Activated CD8-positive, alpha-beta memory T cell treated with anti-CD3 and anti-CD28 coated beads for 4 hours (primary cell): ENCODE results near the gene BRCA1.
A peak's percentile ranks its signal among the peaks of the same experiment; 100 is the strongest.

Source experiments
- DNase-seq, 2 donors: peaks; one replicate each; pipeline ENCODE4 v3.0.0-alpha.2; 2020; ENCODE audit warnings: low read depth in 2 of 2

BRCA1 gene

DNA sequence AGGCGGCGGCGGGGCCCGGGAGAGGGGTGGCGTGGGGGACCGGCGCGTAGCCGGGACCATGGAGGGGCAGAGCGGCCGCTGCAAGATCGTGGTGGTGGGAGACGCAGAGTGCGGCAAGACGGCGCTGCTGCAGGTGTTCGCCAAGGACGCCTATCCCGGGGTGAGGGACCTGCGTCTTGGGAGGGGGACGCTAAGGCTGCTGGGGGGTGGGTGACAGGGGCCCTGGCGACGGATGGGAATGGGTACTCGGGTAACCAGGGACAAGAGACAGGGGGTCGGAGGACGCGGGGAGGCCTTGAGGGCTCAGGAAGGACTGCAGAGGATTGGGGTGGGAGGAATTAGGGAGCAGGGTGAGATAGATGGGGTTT lies 99.9 kb downstream of the BRCA1 start:
- no peak for DNase-seq

DNA sequence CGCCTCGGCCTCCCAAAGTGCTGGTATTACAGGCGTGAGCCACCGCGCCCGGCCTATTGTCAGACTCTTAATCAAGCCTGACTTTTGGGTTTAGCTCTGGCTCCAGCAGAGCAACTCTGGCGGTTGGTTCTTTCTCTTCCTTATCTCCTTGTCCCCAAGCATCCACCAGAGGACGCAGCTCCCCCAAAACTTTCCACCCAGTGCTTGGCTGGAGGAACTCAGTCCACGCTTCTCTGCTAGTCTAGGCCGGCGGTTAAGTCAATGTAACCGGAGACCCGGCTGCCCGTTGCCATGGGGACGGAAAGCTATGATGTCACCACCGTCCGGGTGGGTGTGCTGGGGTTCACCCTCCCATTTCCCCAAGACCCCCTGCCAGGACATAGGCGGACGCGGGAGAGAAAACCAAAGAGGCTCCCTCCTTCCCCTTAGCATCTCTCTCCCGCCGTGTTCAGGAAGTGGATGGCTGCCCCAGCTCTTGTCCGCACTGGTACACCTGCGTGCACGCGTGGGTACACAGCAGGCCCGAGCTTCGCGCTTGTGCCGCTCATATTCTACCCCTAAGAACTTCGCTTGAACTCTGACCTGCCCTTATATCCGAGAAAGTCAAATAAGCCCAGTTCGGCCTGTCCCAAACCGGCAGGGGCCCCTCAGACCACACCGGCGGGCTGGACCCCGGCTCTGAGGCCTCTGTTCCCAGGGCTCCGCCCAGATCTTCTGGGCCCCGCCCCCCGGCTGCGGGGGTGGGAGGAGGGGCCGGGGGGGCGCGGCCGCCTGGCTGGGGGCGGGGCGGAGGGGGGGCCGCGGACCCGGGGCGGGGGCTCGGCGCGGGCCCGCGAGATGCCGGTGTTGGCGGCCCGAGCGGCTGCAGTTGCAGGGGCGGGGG lies 100.5 kb downstream of the BRCA1 start, which contains the start of gene RND2:
RND2 (plus strand) TSS at position 825 of the 883 bp plus-strand sequence. CDS start 117 bp downstream, outside the sequence.
- DNase-seq, result peak; percentile 68 to 69

DNA sequence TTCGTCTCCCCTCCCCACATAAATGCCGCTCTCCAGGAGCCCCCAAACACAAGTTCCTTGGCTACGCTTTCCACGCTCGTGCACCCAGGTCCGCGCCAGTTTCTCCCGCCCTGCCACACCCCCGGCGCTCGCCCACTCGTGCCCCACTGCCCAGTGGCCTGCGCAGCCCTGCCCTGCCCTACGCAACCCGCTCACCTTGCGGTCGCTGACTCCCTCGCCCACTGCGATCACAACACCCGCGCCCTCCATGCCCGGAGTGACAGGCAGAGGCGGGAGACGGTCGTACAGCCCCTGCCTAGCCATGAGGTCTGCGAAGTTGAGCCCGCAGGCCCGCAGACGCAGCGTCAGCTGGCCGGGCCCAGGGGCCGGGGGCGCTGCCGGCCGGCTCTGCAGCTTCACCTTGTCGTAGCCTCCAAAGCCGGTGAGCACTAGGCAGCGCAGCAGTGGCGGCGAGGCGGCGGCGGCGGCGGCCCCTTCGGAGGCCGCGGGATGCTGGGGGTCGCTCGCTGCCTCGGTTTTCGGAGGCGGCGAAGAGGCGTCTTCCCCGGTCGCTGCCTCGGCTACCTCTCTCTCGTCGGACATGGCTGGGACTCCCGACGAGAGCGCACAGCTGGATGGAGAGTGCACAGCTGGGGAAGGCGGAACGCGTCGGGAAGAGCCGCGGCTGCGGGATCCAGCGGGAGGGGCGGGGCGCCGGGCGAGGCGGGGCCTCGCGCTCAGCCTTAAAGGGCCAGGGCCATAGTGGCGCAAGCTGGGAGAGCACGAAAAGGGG lies 103.2 kb downstream of the BRCA1 start, which contains the start of gene VAT1:
VAT1 (minus strand) TSS at position 645 of the 772 bp plus-strand sequence; CDS start at position 582, 63 bp downstream.
- peak in 1 of 2 donors; percentile 35 for DNase-seq

DNA sequence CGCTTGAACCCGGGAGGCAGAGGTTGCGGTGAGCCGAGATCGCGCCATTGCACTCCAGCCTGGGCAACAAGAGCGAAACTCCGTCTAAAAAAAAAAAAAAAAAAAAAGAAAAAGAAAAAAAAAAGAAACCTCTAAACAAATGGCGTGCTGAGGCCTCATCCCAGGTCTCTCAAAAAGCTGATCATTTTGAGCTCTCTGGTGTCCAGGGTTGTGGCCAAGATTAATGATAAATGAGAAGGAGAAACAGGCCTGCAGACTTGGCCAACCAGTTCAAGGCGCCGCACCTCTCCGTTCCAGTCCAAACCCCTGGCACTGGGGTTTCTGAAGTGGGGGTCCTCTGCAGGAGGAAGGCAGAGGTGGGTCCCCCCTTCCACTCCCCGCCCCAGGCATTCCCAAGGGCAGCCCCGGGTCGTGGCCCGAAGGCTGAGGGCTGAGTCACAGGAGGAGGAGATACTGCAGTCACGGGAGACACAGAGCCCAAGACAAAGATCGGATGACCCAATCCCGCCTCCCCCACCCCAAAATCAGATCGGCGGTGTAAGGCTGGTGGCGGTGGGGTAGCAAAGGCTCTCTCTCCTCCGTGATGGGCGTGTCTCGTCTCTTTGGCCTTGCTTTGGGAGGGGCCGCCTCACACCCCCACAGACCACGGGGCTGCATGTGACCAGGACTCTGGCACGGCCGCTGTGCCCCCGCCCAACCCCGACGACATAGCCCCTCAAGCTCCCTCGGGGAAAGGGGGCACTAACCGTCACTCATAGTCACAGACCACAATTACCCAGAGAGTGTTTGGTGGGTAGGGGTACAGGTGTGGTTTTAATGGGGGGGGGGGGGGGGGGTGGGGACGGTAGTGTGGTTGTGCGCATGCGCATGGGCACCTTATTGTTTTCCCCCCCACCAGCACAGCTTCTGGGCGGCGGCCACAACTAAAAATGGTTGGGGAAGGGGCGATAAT lies 104.1 kb downstream of the BRCA1 start:
- DNase-seq, result no peak

DNA sequence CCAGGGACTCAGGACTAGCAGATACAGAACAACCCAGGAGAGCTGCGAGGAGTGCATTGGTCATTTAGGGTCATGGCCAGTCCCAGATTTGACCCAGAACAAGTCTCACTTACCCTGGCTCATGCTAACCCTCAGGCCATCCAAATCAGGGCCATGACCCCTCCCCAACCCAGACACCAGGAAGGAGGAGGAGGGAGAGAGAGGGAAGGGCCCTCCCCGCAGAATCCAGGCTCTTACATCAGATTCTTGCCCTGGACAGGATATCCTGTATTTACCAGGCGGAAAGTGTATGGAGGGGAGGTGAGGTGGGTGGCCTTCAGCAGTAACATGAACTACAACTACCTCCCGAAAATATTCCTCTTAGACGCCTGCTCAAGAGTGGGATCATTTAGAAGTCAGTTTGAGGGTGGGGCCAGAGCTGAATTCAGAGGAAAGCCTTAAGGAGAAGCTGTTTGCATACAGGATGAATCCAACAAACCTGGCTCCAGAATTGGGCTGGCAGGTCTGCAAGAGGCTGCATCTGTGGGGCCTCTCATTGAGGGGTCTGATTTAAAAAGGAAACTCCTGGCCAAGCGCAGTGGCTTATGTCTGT lies 105.0 kb downstream of the BRCA1 start:
- no peak for DNase-seq

DNA sequence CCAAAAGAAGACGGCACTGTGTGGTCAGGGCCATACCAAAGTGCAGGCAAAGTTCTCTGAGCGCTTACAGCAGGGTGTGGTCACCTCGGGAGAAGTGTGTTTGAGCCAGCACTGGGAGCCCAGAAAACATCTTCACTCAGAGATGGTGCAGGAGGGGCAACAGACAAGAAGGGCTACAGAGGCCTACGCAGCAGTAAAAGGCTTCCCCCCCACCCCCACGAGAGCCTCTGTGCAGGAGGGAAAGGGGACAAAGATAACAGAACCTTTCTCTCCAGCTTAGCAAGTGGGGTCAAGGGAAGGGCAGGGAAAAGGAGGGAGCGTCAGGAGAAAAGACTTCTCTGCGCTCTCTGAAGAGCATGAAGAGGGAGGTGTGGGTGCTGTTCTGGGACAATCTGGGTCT lies 105.7 kb downstream of the BRCA1 start:
- DNase-seq, result no peak

DNA sequence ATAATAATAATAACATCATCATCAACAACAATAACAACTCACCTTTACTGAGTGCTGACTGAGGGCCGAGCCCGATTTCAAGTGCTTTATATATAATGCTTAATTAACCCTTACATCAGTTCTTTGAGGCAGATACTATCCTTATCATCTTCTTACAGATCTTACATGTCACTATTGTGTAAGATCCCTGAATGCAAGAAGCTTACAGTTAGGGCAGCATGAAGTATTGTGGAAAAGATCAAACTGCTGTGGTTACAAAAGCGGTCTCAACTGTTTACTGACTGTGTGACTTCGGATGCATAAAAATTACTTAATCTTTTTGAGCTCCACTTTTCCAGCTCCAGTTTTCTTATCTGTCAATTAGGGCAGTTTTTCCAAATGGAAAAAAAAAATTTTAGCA lies 106.2 kb downstream of the BRCA1 start:
- no peak for DNase-seq

DNA sequence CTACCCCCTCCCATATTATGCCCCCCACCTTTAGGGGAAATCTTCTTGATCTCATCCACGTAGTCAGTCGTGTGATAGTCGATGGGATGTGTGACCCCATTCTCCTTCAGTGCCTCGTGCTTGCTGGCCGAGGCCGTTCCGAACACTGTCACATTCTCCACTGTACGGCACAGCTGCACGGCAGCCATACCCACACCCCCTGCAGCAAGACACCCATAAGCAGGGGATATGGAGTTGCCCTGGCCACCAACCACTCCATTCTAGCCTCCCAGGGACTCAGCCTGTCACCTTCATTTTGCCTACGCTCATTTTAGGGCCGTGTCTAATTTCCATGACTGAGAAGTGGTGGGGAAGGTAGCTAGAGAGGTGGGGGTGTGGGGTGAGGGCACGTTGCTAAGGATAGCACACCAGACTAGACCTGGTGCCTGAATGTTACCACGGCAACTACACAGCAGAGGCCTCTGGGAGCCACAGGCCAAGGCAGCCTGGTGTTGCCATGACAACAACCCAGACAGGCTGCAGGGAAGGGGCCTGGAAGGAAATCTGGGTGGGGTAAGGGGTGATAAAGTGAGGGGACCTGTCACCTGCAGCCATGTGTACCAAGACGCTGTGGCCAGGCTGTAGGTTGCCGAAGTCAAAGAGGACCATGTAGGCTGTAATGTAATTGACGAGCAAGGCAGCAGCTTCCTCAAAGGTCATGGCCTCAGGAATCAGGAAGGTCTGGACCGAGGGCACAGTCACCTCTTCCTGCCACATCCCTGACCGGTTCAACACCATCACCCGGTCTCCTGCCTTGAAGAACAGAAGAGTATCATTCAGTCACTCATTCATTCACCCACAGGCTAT lies 106.9 kb downstream of the BRCA1 start:
- no peak for DNase-seq

DNA sequence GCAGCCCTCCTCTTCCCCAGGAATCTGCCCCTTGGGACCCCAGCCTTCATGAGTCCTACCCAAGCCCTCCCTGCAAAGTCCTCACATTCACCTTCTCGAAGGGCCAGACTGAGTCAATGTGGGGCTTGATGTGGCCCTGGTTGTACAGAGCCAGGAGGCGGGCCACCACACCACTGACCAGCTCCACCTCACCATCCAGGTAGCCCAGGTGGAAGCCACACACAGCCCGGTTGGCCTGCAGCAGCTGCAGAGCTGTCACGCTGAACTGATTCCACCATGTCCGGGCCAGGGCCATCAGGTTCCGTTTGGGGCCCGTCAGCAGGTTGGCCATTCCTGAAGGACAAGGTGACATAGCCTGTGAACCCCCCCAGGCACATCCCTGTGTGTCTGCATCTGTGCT lies 108.9 kb downstream of the BRCA1 start:
- DNase-seq, result no peak

DNA sequence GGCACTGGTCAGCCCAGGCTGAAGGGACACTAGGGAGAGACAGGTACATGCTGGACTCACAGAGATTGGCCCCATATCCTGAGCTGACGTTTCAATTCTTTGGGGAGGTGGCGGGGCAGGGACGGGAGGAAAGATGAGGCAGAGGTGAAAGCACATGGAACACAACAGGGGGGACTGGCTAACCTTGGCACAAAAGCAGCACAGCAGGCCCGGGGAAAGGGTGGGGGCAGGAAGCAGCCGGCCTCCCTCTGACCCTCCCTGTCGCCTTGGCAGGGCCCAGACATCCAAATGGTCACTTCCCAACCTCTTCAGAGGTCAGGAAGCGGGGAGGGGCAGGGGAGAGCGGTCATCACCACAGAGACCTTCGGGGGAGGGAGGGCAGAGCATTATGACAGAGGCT lies 109.6 kb downstream of the BRCA1 start:
- no peak for DNase-seq

DNA sequence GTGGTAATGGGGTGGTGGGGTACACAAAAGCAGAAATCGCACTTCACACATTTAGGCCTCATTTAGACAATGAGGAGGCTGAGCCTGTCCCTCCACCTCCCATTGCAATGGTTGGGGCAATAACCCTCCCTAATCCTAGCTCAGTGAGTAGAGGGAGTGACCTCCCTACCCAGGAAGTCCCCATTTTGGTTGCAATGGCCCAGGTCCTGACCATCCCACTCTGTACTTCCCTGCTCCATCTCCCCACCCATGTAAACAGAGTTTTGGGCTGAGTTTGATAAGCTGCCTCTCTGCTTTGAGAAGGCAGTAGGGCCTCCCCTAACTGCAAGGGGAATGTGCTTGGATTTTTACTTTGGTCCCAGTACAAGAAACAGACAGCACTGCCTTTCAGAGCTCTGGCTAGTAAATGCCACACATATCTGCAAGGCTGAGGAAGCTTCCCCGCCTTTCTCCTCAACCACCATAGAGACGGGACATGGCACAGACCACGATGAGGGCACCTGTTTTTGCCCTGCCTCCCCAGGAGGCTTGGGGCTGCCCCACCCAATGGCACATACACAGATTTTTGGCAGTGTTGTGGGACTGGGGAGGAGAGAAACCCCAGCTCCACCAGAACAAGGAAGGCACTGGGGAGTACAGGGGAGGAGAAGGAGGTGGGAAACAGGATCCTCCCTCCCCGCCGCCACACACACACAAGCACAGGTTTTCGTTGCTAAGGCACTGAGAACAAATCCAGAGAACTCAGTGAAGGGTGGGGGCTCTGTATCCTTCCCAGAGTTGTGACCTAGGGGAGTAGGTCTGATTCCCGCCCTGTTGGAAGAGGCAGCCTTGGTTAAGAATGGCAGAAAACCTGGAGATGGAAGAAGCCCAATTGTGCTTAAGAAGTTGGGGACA lies 110.3 kb downstream of the BRCA1 start:
- DNase-seq, result no peak

DNA sequence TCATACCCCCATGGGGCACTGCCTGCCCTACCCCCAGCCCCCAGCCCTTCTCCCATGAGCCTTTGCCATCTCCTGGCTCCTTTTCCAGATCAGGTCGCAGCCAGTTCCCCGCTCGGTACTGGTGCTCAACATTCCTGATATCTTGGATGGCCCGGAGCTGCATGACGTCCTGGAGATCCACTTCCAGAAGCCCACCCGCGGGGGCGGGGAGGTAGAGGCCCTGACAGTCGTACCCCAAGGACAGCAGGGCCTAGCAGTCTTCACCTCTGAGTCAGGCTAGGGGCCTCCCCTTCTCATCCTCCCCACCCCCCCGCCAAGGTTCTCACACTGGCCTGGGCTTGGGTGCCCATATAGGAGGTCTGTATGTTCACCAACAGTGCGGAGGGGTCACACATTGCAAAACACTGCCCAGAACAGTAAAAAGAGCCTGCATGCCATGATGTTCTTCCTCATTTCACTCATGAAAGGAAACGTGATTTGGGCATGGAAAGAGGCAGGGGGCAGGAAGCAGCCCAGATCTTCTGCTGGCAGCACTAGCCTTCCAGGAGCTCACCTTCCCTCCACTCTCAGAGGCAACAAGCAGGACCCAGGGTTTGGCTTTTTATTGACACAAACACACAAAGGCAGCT lies 111.0 kb downstream of the BRCA1 start:
- DNase-seq, result no peak

DNA sequence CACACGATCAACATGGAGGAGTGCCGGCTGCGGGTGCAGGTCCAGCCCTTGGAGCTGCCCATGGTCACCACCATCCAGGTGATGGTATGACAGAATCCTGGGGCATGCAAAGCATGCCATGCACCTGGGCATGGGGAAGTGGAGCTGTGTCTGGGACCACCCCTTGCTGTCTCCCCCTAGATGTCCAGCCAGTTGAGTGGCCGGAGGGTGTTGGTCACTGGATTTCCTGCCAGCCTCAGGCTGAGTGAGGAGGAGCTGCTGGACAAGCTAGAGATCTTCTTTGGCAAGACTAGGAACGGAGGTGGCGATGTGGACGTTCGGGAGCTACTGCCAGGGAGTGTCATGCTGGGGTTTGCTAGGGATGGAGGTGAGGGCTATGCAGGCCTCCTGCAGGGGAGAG lies 111.9 kb downstream of the BRCA1 start:
- DNase-seq, result no peak

DNA sequence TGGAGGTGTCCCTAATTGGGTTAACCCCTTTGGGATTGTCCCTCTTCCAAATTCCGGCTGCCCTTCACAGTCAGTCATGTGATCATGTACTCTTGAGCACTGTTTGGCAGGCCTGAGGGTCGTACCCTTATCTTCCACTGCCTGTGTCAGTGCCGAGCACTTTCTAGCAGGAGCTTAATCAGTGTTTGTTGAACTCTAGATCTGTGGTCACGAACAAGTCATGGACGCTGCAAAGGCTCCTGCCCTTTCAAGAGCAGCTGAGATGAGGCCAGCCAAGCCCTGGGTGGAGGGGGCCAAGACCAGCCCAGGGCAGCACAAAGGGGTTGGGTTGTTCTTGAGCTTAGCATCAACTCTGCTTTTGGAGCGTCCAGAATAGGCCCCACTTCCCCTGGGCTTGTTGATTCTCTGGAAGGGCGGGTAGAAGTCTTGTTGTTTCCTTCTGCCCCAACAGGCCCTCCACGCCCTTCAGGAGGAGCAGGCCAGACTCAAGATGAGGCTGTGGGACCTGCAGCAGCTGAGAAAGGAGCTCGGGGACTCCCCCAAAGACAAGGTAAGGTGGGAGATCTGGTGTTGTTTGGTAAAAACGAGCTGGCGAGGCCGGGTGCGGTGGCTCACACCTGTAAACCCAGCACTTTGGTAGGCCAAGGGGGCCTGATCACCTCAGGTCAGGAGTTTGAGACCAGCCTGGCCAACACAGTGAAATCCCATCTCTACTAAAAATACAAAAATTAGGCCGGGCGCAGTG lies 113.3 kb downstream of the BRCA1 start:
- no peak for DNase-seq

DNA sequence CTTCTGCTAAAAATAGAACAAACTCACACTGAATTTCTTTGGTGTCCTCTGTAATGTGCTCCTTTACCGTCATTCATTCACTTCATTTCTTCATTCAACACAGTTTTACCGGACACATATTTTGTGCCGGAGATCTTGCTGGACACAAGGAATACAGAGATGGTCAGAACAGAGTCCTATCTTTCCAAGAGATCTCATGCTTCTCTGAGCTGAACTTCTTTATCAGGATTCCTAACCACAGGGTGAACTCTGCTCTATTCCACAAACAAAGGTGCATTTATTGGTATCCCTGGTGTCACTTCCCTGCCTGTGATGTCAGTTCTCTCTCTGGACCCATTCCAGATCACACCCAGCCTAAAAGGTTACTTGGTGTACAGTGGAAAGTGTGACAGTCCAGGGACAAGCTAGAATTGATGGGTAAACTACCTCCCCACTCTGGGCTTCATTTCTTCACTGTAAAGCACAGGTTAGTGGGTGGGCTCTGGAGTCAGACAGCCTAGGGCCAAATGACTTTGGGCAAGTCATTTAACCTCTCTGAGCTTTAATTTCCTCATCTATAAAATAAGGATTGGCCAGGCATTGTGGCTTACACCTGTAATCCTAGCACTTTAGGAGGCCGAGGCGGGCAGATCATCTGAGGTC lies 114.4 kb downstream of the BRCA1 start:
- DNase-seq, result no peak

DNA sequence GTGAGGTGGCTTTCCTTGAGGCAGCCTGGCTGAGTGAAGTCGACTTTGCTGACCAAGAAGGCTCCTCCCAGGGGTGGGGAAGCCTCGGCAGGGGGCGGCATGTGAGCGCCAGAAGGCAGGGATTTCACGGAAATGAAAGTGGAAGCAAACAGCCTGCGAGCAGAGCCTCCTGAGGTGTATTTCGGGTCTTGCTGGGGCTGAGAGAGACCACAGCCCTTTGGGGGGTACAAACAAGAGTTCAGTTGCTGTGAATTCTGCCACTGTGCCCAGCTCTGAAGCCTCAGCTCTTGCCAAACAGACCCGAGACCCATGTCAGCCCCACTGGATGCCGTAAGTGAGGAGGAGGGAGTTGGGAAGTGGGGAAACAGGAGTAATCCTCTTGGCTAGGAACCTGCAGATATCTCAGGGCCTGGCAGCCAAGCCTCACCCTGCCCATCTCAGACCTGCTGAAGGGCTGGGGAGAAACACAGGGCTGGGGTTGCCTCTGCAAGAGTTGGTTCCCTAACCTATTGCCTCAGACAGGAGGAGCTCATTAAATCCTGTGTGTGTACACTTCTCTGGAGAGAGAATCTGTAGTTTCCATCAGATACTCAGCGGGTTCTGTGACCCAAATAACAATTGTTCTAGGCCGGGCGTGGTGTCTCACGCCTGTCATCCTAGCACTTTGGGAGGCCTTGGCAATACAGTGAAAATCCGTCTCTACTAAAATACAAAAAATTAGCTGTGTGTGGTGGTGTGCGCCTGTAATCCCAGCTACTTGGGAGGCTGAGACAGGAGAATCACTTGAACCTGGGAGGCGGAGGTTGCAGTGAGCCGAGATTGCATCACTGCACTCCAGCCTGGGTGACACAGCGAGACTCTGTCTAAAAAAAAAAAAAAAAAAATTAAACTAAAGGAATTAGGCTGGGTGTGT lies 118.3 kb downstream of the BRCA1 start, which contains the start of gene IFI35:
IFI35 (plus strand) TSS at position 146 of the 913 bp plus-strand sequence; CDS start at position 310, 164 bp downstream.
- peak; percentile 72 to 79 for DNase-seq
